Measurements from ENCODE around the gene AJAP1. TPM values are rescaled to one million over a fixed set of nuclear protein-coding genes. Genes with fewer than 3 reads are reported as not detected.
A peak's percentile ranks its signal among the peaks of the same experiment; 100 is the strongest.
"Not testable (repeated sequence)": the region's sequence is repeated elsewhere in the genome, so short reads cannot be mapped to it uniquely, and the experiment has no call there.

Gene AJAP1
- total RNA-seq, result not detected

- peaks cover 34% of the 10 kb centered on the region for H3K27me3 Mint-ChIP-seq
- POLR2A ChIA-PET, result interaction anchor here (0.8 kb wide), 1 partner anchor 26 kb away, joined by 3 read pairs; no protein-coding TSS in a partner anchor
- no peaks in the 10 kb centered on the region for H3K4me1 Mint-ChIP-seq
- no peak within 1 kb of the TSS for H3K27ac Mint-ChIP-seq
- H3K36me3 Mint-ChIP-seq (ENCODE audit: low read depth), result no peaks in the 10 kb centered on the region
- CTCF ChIA-PET, result no interaction called here
- DNase-seq (peak; percentile 23), ATAC-seq (no peak)
- H3K4me3 Mint-ChIP-seq, result no peak within 1 kb of the TSS
- intact Hi-C loops (cut with DNase I, micrococcal nuclease), result loop anchor here (2.0 to 5.0 kb wide), 4 partner anchors 173 to 1093 kb away; no protein-coding TSS in a partner anchor
- no peaks in the 10 kb centered on the region for H3K9me3 Mint-ChIP-seq (ENCODE audit: low read depth)
Observed at GRCh38 chr1:4653796-4654725, at the start of gene AJAP1. Gene AJAP1, plus strand, starts transcription at chr1:4654609. Its CDS starts 817 bp downstream, at chr1:4655426.

GRCh38 chr1:4605158-4605557 is 49.3 kb upstream of the AJAP1 start:
- peaks cover 30% of the 10 kb centered on the region for H3K27me3 Mint-ChIP-seq
- DNase-seq (no peak), ATAC-seq (no peak)
- ChIA-PET POLR2A (no interaction called here), CTCF (no interaction called here)
- intact Hi-C loops (cut with DNase I, micrococcal nuclease), result no loop called here
- no peaks in the 10 kb centered on the region for H3K36me3 Mint-ChIP-seq (ENCODE audit: low read depth)
- H3K9me3 Mint-ChIP-seq (ENCODE audit: low read depth), result peaks cover 3% of the 10 kb centered on the region
- no peak overlapping the region for H3K27ac Mint-ChIP-seq
- H3K4me3 Mint-ChIP-seq, result no peak overlapping the region
- no peaks in the 10 kb centered on the region for H3K4me1 Mint-ChIP-seq

- H3K27me3 Mint-ChIP-seq, result peaks cover 12% of the 10 kb centered on the region
- peaks cover 8% of the 10 kb centered on the region for H3K9me3 Mint-ChIP-seq (ENCODE audit: low read depth)
- intact Hi-C loops (cut with DNase I, micrococcal nuclease), result no loop called here
- H3K36me3 Mint-ChIP-seq (ENCODE audit: low read depth), result no peaks in the 10 kb centered on the region
- no peaks in the 10 kb centered on the region for H3K4me1 Mint-ChIP-seq
- ATAC-seq (no peak), DNase-seq (no peak)
- ChIA-PET CTCF (no interaction called here), POLR2A (no interaction called here)
- H3K4me3 Mint-ChIP-seq, result no peak overlapping the region
- H3K27ac Mint-ChIP-seq, result no peak overlapping the region
Observed at GRCh38 chr1:4611563-4612341, 42.7 kb upstream of the AJAP1 start.

GRCh38 chr1:4612991-4613390 is 41.4 kb upstream of the AJAP1 start:
- Mint-ChIP-seq H3K9me3 (ENCODE audit: low read depth) (peaks cover 8% of the 10 kb centered on the region), H3K27ac (no peak overlapping the region), H3K4me3 (no peak overlapping the region), H3K36me3 (ENCODE audit: low read depth) (no peaks in the 10 kb centered on the region), H3K27me3 (peaks cover 8% of the 10 kb centered on the region), H3K4me1 (no peaks in the 10 kb centered on the region)
- intact Hi-C loops (cut with DNase I, micrococcal nuclease), result no loop called here
- ATAC-seq (no peak), DNase-seq (no peak)
- CTCF ChIA-PET, result no interaction called here
- POLR2A ChIA-PET, result no interaction called here

GRCh38 chr1:4613606-4614370 is 40.6 kb upstream of the AJAP1 start:
- Mint-ChIP-seq H3K9me3 (ENCODE audit: low read depth) (peaks cover 8% of the 10 kb centered on the region), H3K36me3 (ENCODE audit: low read depth) (no peaks in the 10 kb centered on the region), H3K4me3 (no peak overlapping the region), H3K4me1 (no peaks in the 10 kb centered on the region), H3K27me3 (peaks cover 3% of the 10 kb centered on the region), H3K27ac (no peak overlapping the region)
- DNase-seq (no peak), ATAC-seq (no peak)
- ChIA-PET POLR2A (no interaction called here), CTCF (no interaction called here)
- intact Hi-C loops (cut with DNase I, micrococcal nuclease), result no loop called here

- Mint-ChIP-seq H3K27me3 (peaks cover 3% of the 10 kb centered on the region), H3K27ac (no peak overlapping the region), H3K4me1 (no peaks in the 10 kb centered on the region), H3K4me3 (no peak overlapping the region), H3K36me3 (ENCODE audit: low read depth) (no peaks in the 10 kb centered on the region), H3K9me3 (ENCODE audit: low read depth) (peaks cover 8% of the 10 kb centered on the region)
- ChIA-PET CTCF (no interaction called here), POLR2A (no interaction called here)
- intact Hi-C loops (cut with DNase I, micrococcal nuclease), result no loop called here
- ATAC-seq (no peak), DNase-seq (no peak)
Observed at GRCh38 chr1:4614371-4615137, 39.9 kb upstream of the AJAP1 start.

GRCh38 chr1:4615138-4615470 is 39.3 kb upstream of the AJAP1 start:
- POLR2A ChIA-PET, result no interaction called here
- Mint-ChIP-seq H3K27ac (no peak overlapping the region), H3K36me3 (ENCODE audit: low read depth) (no peaks in the 10 kb centered on the region), H3K9me3 (ENCODE audit: low read depth) (peaks cover 5% of the 10 kb centered on the region), H3K27me3 (peaks cover 3% of the 10 kb centered on the region), H3K4me3 (no peak overlapping the region), H3K4me1 (no peaks in the 10 kb centered on the region)
- intact Hi-C loops (cut with DNase I, micrococcal nuclease), result no loop called here
- CTCF ChIA-PET, result no interaction called here
- ATAC-seq, result no peak
- DNase-seq, result no peak

GRCh38 chr1:4615501-4615900 is 38.9 kb upstream of the AJAP1 start:
- Mint-ChIP-seq H3K36me3 (ENCODE audit: low read depth) (no peaks in the 10 kb centered on the region), H3K4me1 (no peaks in the 10 kb centered on the region), H3K27ac (no peak overlapping the region), H3K4me3 (no peak overlapping the region), H3K27me3 (peaks cover 3% of the 10 kb centered on the region), H3K9me3 (ENCODE audit: low read depth) (peaks cover 3% of the 10 kb centered on the region)
- POLR2A ChIA-PET, result no interaction called here
- intact Hi-C loops (cut with DNase I, micrococcal nuclease), result no loop called here
- CTCF ChIA-PET, result no interaction called here
- no peak for DNase-seq
- no peak for ATAC-seq

GRCh38 chr1:4616831-4617465 is 37.5 kb upstream of the AJAP1 start:
- no peak overlapping the region for H3K4me3 Mint-ChIP-seq
- no peak overlapping the region for H3K27ac Mint-ChIP-seq
- no peak for ATAC-seq
- H3K27me3 Mint-ChIP-seq, result peaks cover 3% of the 10 kb centered on the region
- ChIA-PET CTCF (no interaction called here), POLR2A (no interaction called here)
- intact Hi-C loops (cut with DNase I, micrococcal nuclease), result no loop called here
- H3K4me1 Mint-ChIP-seq, result no peaks in the 10 kb centered on the region
- no peaks in the 10 kb centered on the region for H3K36me3 Mint-ChIP-seq (ENCODE audit: low read depth)
- no peaks in the 10 kb centered on the region for H3K9me3 Mint-ChIP-seq (ENCODE audit: low read depth)
- DNase-seq, result no peak

- no peaks in the 10 kb centered on the region for H3K4me1 Mint-ChIP-seq
Observed at GRCh38 chr1:4617506-4617905, 36.9 kb upstream of the AJAP1 start.

GRCh38 chr1:4618827-4619226 is 35.6 kb upstream of the AJAP1 start:
- H3K27ac Mint-ChIP-seq; POLR2A ChIA-PET; H3K36me3 Mint-ChIP-seq (ENCODE audit: low read depth); H3K27me3 Mint-ChIP-seq; CTCF ChIA-PET; H3K4me1 Mint-ChIP-seq; DNase-seq; H3K9me3 Mint-ChIP-seq (ENCODE audit: low read depth); ATAC-seq; intact Hi-C loops (cut with DNase I, micrococcal nuclease); H3K4me3 Mint-ChIP-seq: not testable (repeated sequence)

More at GRCh38 chr1:4617506-4617905, 36.9 kb upstream of the AJAP1 start:
- H3K9me3 Mint-ChIP-seq (ENCODE audit: low read depth), result no peaks in the 10 kb centered on the region
- no peaks in the 10 kb centered on the region for H3K36me3 Mint-ChIP-seq (ENCODE audit: low read depth)
- no peak overlapping the region for H3K27ac Mint-ChIP-seq
- POLR2A ChIA-PET, result no interaction called here
- CTCF ChIA-PET, result no interaction called here
- peaks cover 3% of the 10 kb centered on the region for H3K27me3 Mint-ChIP-seq
- ATAC-seq (no peak), DNase-seq (no peak)
- intact Hi-C loops (cut with DNase I, micrococcal nuclease), result no loop called here
- H3K4me3 Mint-ChIP-seq, result no peak overlapping the region

All from activated CD4-positive, alpha-beta T cell treated with anti-CD3 and anti-CD28 coated beads for 36 hours (primary cell).